Adipocyte (in vitro differentiated cells): ENCODE results near the gene SIX5.
A peak's percentile ranks its signal among the peaks of the same experiment; 100 is the strongest.

Experiments
- DNase-seq: peaks from one replicate; pipeline ENCODE4 v3.0.0-alpha.2; 2015; ENCODE audit warnings: low read depth
- H3K27me3 ChIP-seq: replicated peaks from 2 replicates; pipeline ENCODE4 v1.7.0; 2013; ENCODE audit warnings: mild to moderate bottlenecking, low read length, moderate library complexity; ENCODE audit not compliant: control insufficient read depth, insufficient read depth
- H3K36me3 ChIP-seq: 2 replicates; pipeline ENCODE4 v1.7.0; 2013; ENCODE audit warnings: low read length, mild to moderate bottlenecking, moderate library complexity; ENCODE audit not compliant: control insufficient read depth, insufficient read depth, severe bottlenecking
- H3K4me1 ChIP-seq: 2 replicates; pipeline ENCODE4 v1.7.0; 2013; ENCODE audit warnings: mild to moderate bottlenecking, low read length, moderate library complexity; ENCODE audit not compliant: control insufficient read depth, insufficient read depth
- H3K4me3 ChIP-seq: 2 replicates; pipeline ENCODE4 v1.7.0; 2013; ENCODE audit warnings: mild to moderate bottlenecking, low read length, moderate library complexity
- H3K9ac ChIP-seq: 2 replicates; pipeline ENCODE4 v1.7.0; 2013; ENCODE audit warnings: mild to moderate bottlenecking, low read length, moderate library complexity
- H3K9me3 ChIP-seq: 2 replicates; pipeline ENCODE4 v1.7.0; 2013; ENCODE audit warnings: mild to moderate bottlenecking, low read length, moderate library complexity; ENCODE audit not compliant: control insufficient read depth

The SIX5 gene

GRCh38 chr19:45781214-45782161, 12.4 kb upstream of the SIX5 start:
- peak; percentile 42 for DNase-seq
- no peaks in the 10 kb centered on the region for H3K27me3 ChIP-seq
- peaks cover 36% of the 10 kb centered on the region for H3K4me1 ChIP-seq
- H3K4me3 ChIP-seq: peak overlapping the region; percentile 88
- peak overlapping the region; percentile 96 for H3K9ac ChIP-seq
- no peaks in the 10 kb centered on the region for H3K9me3 ChIP-seq
- H3K36me3 ChIP-seq: peaks cover 43% of the 10 kb centered on the region

- no peaks in the 10 kb centered on the region for H3K9me3 ChIP-seq
- peaks cover 37% of the 10 kb centered on the region for H3K36me3 ChIP-seq
- H3K4me1 ChIP-seq: peaks cover 36% of the 10 kb centered on the region
- H3K27me3 ChIP-seq: no peaks in the 10 kb centered on the region
- no peak for DNase-seq
- H3K9ac ChIP-seq: peak overlapping the region; percentile 96
- peak overlapping the region; percentile 88 for H3K4me3 ChIP-seq
Measured at GRCh38 chr19:45780448-45781213, 11.6 kb upstream of the SIX5 start.

- H3K9me3 ChIP-seq: no peaks in the 10 kb centered on the region
- H3K36me3 ChIP-seq: peaks cover 37% of the 10 kb centered on the region
- peak overlapping the region; percentile 88 for H3K4me3 ChIP-seq
- H3K9ac ChIP-seq: peak overlapping the region; percentile 96
- DNase-seq: no peak
- peaks cover 36% of the 10 kb centered on the region for H3K4me1 ChIP-seq
- no peaks in the 10 kb centered on the region for H3K27me3 ChIP-seq
Measured at GRCh38 chr19:45780146-45780447, 11.0 kb upstream of the SIX5 start.

- H3K36me3 ChIP-seq: peaks cover 43% of the 10 kb centered on the region
- H3K4me1 ChIP-seq: peaks cover 33% of the 10 kb centered on the region
- no peaks in the 10 kb centered on the region for H3K27me3 ChIP-seq
- H3K4me3 ChIP-seq: peak overlapping the region; percentile 88
- no peaks in the 10 kb centered on the region for H3K9me3 ChIP-seq
- DNase-seq: peak; percentile 57
- peak overlapping the region; percentile 96 for H3K9ac ChIP-seq
Measured at GRCh38 chr19:45779231-45780145, 10.4 kb upstream of the SIX5 start.

GRCh38 chr19:45778010-45778661, 9.1 kb upstream of the SIX5 start:
- H3K27me3 ChIP-seq: no peaks in the 10 kb centered on the region
- DNase-seq: no peak
- H3K36me3 ChIP-seq: peaks cover 51% of the 10 kb centered on the region
- no peak overlapping the region for H3K9ac ChIP-seq
- no peak overlapping the region for H3K4me3 ChIP-seq
- no peaks in the 10 kb centered on the region for H3K9me3 ChIP-seq
- H3K4me1 ChIP-seq: peaks cover 20% of the 10 kb centered on the region

GRCh38 chr19:45777395-45777961, 8.4 kb upstream of the SIX5 start:
- DNase-seq: no peak
- Histone ChIP-seq H3K36me3 (peaks cover 53% of the 10 kb centered on the region), H3K9ac (no peak overlapping the region), H3K4me3 (no peak overlapping the region), H3K9me3 (no peaks in the 10 kb centered on the region), H3K4me1 (peaks cover 16% of the 10 kb centered on the region), H3K27me3 (no peaks in the 10 kb centered on the region)

GRCh38 chr19:45774765-45775164, 5.7 kb upstream of the SIX5 start:
- Histone ChIP-seq H3K4me3 (no peak overlapping the region), H3K4me1 (peaks cover 8% of the 10 kb centered on the region), H3K9me3 (no peaks in the 10 kb centered on the region), H3K27me3 (no peaks in the 10 kb centered on the region), H3K9ac (no peak overlapping the region), H3K36me3 (peaks cover 60% of the 10 kb centered on the region)
- no peak for DNase-seq

- Histone ChIP-seq H3K4me1 (peaks cover 9% of the 10 kb centered on the region), H3K9me3 (no peaks in the 10 kb centered on the region), H3K9ac (peak overlapping the region; percentile 2), H3K36me3 (peaks cover 50% of the 10 kb centered on the region), H3K27me3 (no peaks in the 10 kb centered on the region), H3K4me3 (no peak overlapping the region)
- no peak for DNase-seq
Measured at GRCh38 chr19:45773384-45773783, 4.3 kb upstream of the SIX5 start.

GRCh38 chr19:45772912-45773311, 3.9 kb upstream of the SIX5 start:
- peaks cover 45% of the 10 kb centered on the region for H3K36me3 ChIP-seq

GRCh38 chr19:45772130-45772840, 3.2 kb upstream of the SIX5 start:
- H3K36me3 ChIP-seq: peaks cover 39% of the 10 kb centered on the region
- peaks cover 9% of the 10 kb centered on the region for H3K4me1 ChIP-seq
- H3K9ac ChIP-seq: peak overlapping the region; percentile 2
- no peaks in the 10 kb centered on the region for H3K27me3 ChIP-seq
- H3K4me3 ChIP-seq: no peak overlapping the region
- DNase-seq: no peak
- no peaks in the 10 kb centered on the region for H3K9me3 ChIP-seq

More at GRCh38 chr19:45772912-45773311, 3.9 kb upstream of the SIX5 start:
- no peak overlapping the region for H3K4me3 ChIP-seq
- no peaks in the 10 kb centered on the region for H3K9me3 ChIP-seq
- H3K9ac ChIP-seq: peak overlapping the region; percentile 2
- peaks cover 9% of the 10 kb centered on the region for H3K4me1 ChIP-seq
- DNase-seq: no peak
- no peaks in the 10 kb centered on the region for H3K27me3 ChIP-seq
